HepG2 (cell line): ENCODE data around the gene RHBDD3. TPM values are rescaled to one million over a fixed set of nuclear protein-coding genes. Genes with fewer than 3 reads are reported as not detected.

Experiments used
- ASH2L ChIP-seq: fragments of 300-600, 200-600 bp; sonication (generic); IDR thresholded peaks from 2 replicates; pipeline ENCODE4 v1.7.0; 2017; ENCODE audit warnings: low read depth, mild to moderate bottlenecking, moderate library complexity, mixed read lengths, low read length; ENCODE audit not compliant: insufficient read length
- BATF2 ChIP-seq: sonication (generic); formaldehyde crosslinking; IDR thresholded peaks from 2 replicates; pipeline ENCODE4 v1.8.0; 2022; ENCODE audit warnings: mild to moderate bottlenecking, missing genetic modification reagents, moderate library complexity
- DR1 ChIP-seq: sonication (generic); formaldehyde crosslinking; IDR thresholded peaks from 2 replicates; pipeline ENCODE4 v1.8.0; 2021; ENCODE audit warnings: mild to moderate bottlenecking, missing genetic modification reagents, inconsistent platforms
- GLI4 ChIP-seq: sonication (generic); formaldehyde crosslinking; IDR thresholded peaks from 2 replicates; pipeline ENCODE4 v1.5.1; 2020; ENCODE audit warnings: missing genetic modification reagents, mild to moderate bottlenecking, moderate library complexity, borderline replicate concordance
- JUNB ChIP-seq: sonication (generic); formaldehyde crosslinking; IDR thresholded peaks from 2 replicates; pipeline ENCODE4 v1.8.0; 2022; ENCODE audit warnings: missing genetic modification reagents, mild to moderate bottlenecking, borderline replicate concordance
- KMT2A ChIP-seq: sonication (generic); formaldehyde crosslinking; IDR thresholded peaks from 2 replicates; pipeline ENCODE4 v1.4.0; 2020; ENCODE audit warnings: missing genetic modification reagents
- MATR3 ChIP-seq: sonication (generic); formaldehyde crosslinking; IDR thresholded peaks from 2 replicates; pipeline ENCODE4 v1.4.0; 2020; ENCODE audit warnings: missing genetic modification reagents
- MIXL1 ChIP-seq: IDR thresholded peaks from 2 replicates; pipeline ENCODE4 v1.6.1; 2016
- MLXIP ChIP-seq: sonication (generic); formaldehyde crosslinking; IDR thresholded peaks from 2 replicates; pipeline ENCODE4 v1.9.0; 2021; ENCODE audit warnings: missing genetic modification reagents, borderline replicate concordance
- NFE2L1 ChIP-seq: sonication (generic); formaldehyde crosslinking; IDR thresholded peaks from 2 replicates; pipeline ENCODE4 v1.4.0; 2020; ENCODE audit warnings: missing genetic modification reagents, mild to moderate bottlenecking, borderline replicate concordance
- NFIC ChIP-seq: IDR thresholded peaks from 2 replicates; pipeline ENCODE4 v1.6.1; 2012; ENCODE audit warnings: mild to moderate bottlenecking, low read length, inconsistent platforms
- NFKBIZ ChIP-seq: IDR thresholded peaks from 2 replicates; pipeline ENCODE4 v1.6.1; 2018; ENCODE audit warnings: missing genetic modification reagents, missing compliant biosample characterization
- NFYB ChIP-seq: sonication (generic); formaldehyde crosslinking; IDR thresholded peaks from 2 replicates; pipeline ENCODE4 v1.4.0; 2020; ENCODE audit warnings: missing genetic modification reagents
- RFXAP ChIP-seq: sonication (generic); formaldehyde crosslinking; IDR thresholded peaks from 2 replicates; pipeline ENCODE4 v1.4.0; 2020; ENCODE audit warnings: missing genetic modification reagents, borderline replicate concordance
- SP1 ChIP-seq, 2 experiments: fragments of 450-650 bp in 1 of 2; sonication (generic) in 1 of 2; formaldehyde crosslinking in 1 of 2; IDR thresholded peaks; 2 replicates each; pipeline versions ENCODE4 v1.4.0 to v1.6.1; 2016 to 2020; ENCODE audit warnings: missing genetic modification reagents in 1 of 2
- SP5 ChIP-seq: IDR thresholded peaks from 2 replicates; pipeline ENCODE4 v1.6.1; 2016; ENCODE audit warnings: low read depth, borderline replicate concordance
- TARDBP ChIP-seq: sonication (generic); formaldehyde crosslinking; IDR thresholded peaks from 2 replicates; pipeline ENCODE4 v1.8.0; 2022; ENCODE audit warnings: mild to moderate bottlenecking, missing genetic modification reagents
- TRIM22 ChIP-seq: fragments of 450-650 bp; IDR thresholded peaks from 2 replicates; pipeline ENCODE4 v1.6.1; 2017
- ZFP82 ChIP-seq: sonication (generic); formaldehyde crosslinking; IDR thresholded peaks from 2 replicates; pipeline ENCODE4 v1.5.1; 2020; ENCODE audit warnings: mild to moderate bottlenecking, missing genetic modification reagents, borderline replicate concordance
- ZNF18 ChIP-seq: sonication (generic); formaldehyde crosslinking; IDR thresholded peaks from 2 replicates; pipeline ENCODE4 v1.8.0; 2022; ENCODE audit warnings: mild to moderate bottlenecking, missing genetic modification reagents; ENCODE audit not compliant: insufficient replicate concordance
- ZNF225 ChIP-seq: sonication (generic); formaldehyde crosslinking; IDR thresholded peaks from 2 replicates; pipeline ENCODE4 v1.4.0; 2020; ENCODE audit warnings: mild to moderate bottlenecking, missing genetic modification reagents
- ZNF589 ChIP-seq: sonication (generic); formaldehyde crosslinking; conservative IDR thresholded peaks from 2 replicates; pipeline ENCODE4 v1.8.0; 2022; ENCODE audit warnings: mild to moderate bottlenecking, moderate library complexity, missing genetic modification reagents
- ZSCAN20 ChIP-seq: sonication (generic); formaldehyde crosslinking; IDR thresholded peaks from 2 replicates; pipeline ENCODE4 v1.4.0; 2020; ENCODE audit warnings: missing genetic modification reagents, mild to moderate bottlenecking, borderline replicate concordance
- polyA plus RNA-seq, 8 experiments: library from polyadenylated mRNA; depleted of rRNA in 3 of 8; stranded (reverse) in 7 of 8; unstranded in 1 of 8; fragments of >200 nt; fragmentation: Illumina TruSeq in 4 of 8; extraction: Trizol in 4 of 8; gene quantifications; 2 replicates each; pipeline versions ENCODE4 v1.2.1 to v1.2.3, GENCODE V29; 2011 to 2016; ENCODE audit warnings: low read depth in 4 of 8, missing spikeins in 1 of 8, mixed read lengths in 1 of 8; ENCODE audit not compliant: insufficient read depth in 1 of 8
- total RNA-seq, 5 experiments: library from RNA; depleted of rRNA; stranded (reverse); fragments of >200 nt; fragmentation: Illumina TruSeq; extraction: Trizol; gene quantifications; 2 replicates each; pipeline ENCODE4 v1.2.3, GENCODE V29; 2016; ENCODE audit warnings: low read depth in 1 of 5

RHBDD3 gene
- total and polyA plus RNA-seq, 2 of the 13 experiments (the other 11 are each of a cell fraction or from before 2014, with no cell fraction given) = 12.1 to 26.7 TPM

GRCh38 chr22:29268511-29269229 is 889 bp upstream of the RHBDD3 start (continued):
- TF ChIP-seq ZNF589 (CRISPR knock-in tag) = no peak
- 0 out of 2 replicates have a peak, but pooled peaks have one; percentile 45 for TF ChIP-seq BATF2 (CRISPR knock-in tag)
- 0 out of 2 replicates have a peak, but pooled peaks have one; percentile 56 for TF ChIP-seq RFXAP (CRISPR knock-in tag)
- TF ChIP-seq NFIC = no peak; the same call in 1 of the 2 replicates
- 0 out of 2 replicates have a peak, but pooled peaks have one; percentile 51 for TF ChIP-seq MLXIP
- TF ChIP-seq ZFP82 = peak; percentile 9; the same call in 1 of the 2 replicates
- TF ChIP-seq TARDBP = no peak
- peak; percentile 8 for TF ChIP-seq ASH2L
- no peak for TF ChIP-seq MIXL1
- no peak for TF ChIP-seq TRIM22
- TF ChIP-seq JUNB = no peak; the same call in 1 of the 2 replicates
- TF ChIP-seq NFYB (CRISPR knock-in tag) = no peak
- TF ChIP-seq MATR3 (CRISPR knock-in tag) = no peak
- no peak for TF ChIP-seq NFE2L1 (CRISPR knock-in tag)
- peak; percentile 76; the same call in 1 of the 2 replicates for TF ChIP-seq ZNF225
- TF ChIP-seq DR1 (CRISPR knock-in tag) = no peak; the same call in 1 of the 2 replicates
- no peak for TF ChIP-seq SP5 (CRISPR knock-in tag)
- no peak for TF ChIP-seq NFKBIZ
- TF ChIP-seq ZNF18 = peak; percentile 64
- no peak for TF ChIP-seq KMT2A (CRISPR knock-in tag)
- TF ChIP-seq GLI4 (CRISPR knock-in tag) = peak; percentile 84; the same call in 1 of the 2 replicates
- no peak for TF ChIP-seq SP1 (IDR thresholded peaks at IDR 0.05)
- peak; percentile 36; the same call in 1 of the 2 replicates for TF ChIP-seq SP1 (CRISPR knock-in tag; IDR thresholded peaks at IDR 0.05)
- TF ChIP-seq ZSCAN20 (CRISPR knock-in tag) = peak; percentile 85
